Measurements from ENCODE around the gene UBAP1L. TPM values are rescaled to one million over a fixed set of nuclear protein-coding genes. Genes with fewer than 3 reads are reported as not detected.
"Not testable (repeated sequence)": the region's sequence is repeated elsewhere in the genome, so short reads cannot be mapped to it uniquely, and the experiment has no call there.

UBAP1L gene
- polyA plus RNA-seq, 1 experiment = 1.0 TPM

GRCh38 chr15:65079580-65079979 is 35.4 kb downstream of the UBAP1L start:
- no peak overlapping the region for H3K4me3 ChIP-seq (ENCODE audit: low read depth, low read length)
- TF ChIP-seq, protein P1, sequence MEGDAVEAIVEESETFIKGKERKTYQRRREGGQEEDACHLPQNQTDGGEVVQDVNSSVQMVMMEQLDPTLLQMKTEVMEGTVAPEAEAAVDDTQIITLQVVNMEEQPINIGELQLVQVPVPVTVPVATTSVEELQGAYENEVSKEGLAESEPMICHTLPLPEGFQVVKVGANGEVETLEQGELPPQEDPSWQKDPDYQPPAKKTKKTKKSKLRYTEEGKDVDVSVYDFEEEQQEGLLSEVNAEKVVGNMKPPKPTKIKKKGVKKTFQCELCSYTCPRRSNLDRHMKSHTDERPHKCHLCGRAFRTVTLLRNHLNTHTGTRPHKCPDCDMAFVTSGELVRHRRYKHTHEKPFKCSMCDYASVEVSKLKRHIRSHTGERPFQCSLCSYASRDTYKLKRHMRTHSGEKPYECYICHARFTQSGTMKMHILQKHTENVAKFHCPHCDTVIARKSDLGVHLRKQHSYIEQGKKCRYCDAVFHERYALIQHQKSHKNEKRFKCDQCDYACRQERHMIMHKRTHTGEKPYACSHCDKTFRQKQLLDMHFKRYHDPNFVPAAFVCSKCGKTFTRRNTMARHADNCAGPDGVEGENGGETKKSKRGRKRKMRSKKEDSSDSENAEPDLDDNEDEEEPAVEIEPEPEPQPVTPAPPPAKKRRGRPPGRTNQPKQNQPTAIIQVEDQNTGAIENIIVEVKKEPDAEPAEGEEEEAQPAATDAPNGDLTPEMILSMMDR (IDR thresholded peaks at IDR 0.05; ENCODE audit: insufficient read depth, low read depth, low read length) = no peak
- POLR2A ChIA-PET = no interaction called here

GRCh38 chr15:65077981-65078352 is 37.0 kb downstream of the UBAP1L start:
- H3K4me3 ChIP-seq (ENCODE audit: low read depth, low read length) = no peak overlapping the region
- CTCF ChIA-PET = interaction anchor here (0.5 to 13.4 kb wide), 17 partner anchors 9 to 469 kb away, joined by 3 to 301 read pairs (median 5); partner anchors contain the start of genes RASL12, SLC51B and UBAP1L
- H3K27me3 ChIP-seq (ENCODE audit: control insufficient read depth, insufficient read depth, low read length) = peaks cover 15% of the 10 kb centered on the region
- H3K36me3 ChIP-seq (ENCODE audit: control insufficient read depth, insufficient read depth, low read length) = no peaks in the 10 kb centered on the region
- DNase-seq (ENCODE audit: low read depth) = no peak
- POLR2A ChIA-PET = no interaction called here
- TF ChIP-seq, protein P1 (IDR thresholded peaks at IDR 0.05; ENCODE audit: insufficient read depth, low read depth, low read length) = peak; percentile 81

More at GRCh38 chr15:65079580-65079979, 35.4 kb downstream of the UBAP1L start:
- CTCF ChIA-PET = interaction anchor here (1.6 to 13.4 kb wide), 6 partner anchors 7 to 352 kb away, joined by 5 to 301 read pairs (median 52); partner anchors contain the start of gene RASL12
- no peak for DNase-seq (ENCODE audit: low read depth)
- no peaks in the 10 kb centered on the region for H3K36me3 ChIP-seq (ENCODE audit: control insufficient read depth, insufficient read depth, low read length)
- peaks cover 17% of the 10 kb centered on the region for H3K27me3 ChIP-seq (ENCODE audit: control insufficient read depth, insufficient read depth, low read length)

DNA sequence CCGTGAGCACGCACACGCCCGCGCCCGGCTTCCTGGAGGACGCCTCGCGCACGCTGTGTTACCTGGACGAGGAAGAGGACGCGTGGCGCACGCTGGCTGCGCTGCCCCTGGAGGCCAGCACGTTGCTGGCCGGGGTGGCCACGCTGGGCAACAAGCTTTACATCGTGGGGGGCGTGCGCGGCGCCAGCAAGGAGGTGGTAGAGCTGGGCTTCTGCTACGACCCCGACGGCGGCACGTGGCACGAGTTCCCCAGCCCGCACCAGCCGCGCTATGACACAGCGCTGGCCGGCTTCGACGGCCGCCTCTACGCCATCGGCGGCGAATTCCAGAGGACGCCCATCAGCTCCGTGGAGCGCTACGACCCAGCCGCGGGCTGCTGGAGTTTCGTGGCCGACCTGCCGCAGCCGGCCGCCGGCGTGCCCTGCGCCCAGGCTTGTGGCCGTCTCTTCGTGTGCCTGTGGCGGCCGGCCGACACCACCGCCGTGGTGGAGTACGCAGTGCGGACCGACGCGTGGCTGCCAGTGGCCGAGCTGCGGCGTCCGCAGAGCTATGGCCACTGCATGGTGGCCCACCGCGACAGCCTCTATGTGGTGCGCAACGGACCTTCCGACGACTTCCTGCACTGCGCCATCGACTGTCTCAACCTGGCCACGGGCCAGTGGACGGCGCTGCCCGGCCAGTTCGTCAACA is 37.6 kb downstream of the UBAP1L start:
- TF ChIP-seq, protein P1 (IDR thresholded peaks at IDR 0.05; ENCODE audit: insufficient read depth, low read depth, low read length) = no peak
- ChIA-PET POLR2A (no interaction called here), CTCF (interaction anchor here (0.9 to 13.4 kb wide), 13 partner anchors 10 to 347 kb away, joined by 3 to 301 read pairs (median 7); partner anchors contain the start of genes RASL12 and SLC51B)
- H3K4me3 ChIP-seq (ENCODE audit: low read depth, low read length) = no peak overlapping the region
- DNase-seq (ENCODE audit: low read depth) = no peak
- H3K36me3 ChIP-seq (ENCODE audit: control insufficient read depth, insufficient read depth, low read length) = no peaks in the 10 kb centered on the region
- H3K27me3 ChIP-seq (ENCODE audit: control insufficient read depth, insufficient read depth, low read length) = peaks cover 14% of the 10 kb centered on the region

GRCh38 chr15:65076486-65077290 is 38.3 kb downstream of the UBAP1L start, which contains the start of gene KBTBD13:
KBTBD13 (plus strand) TSS chr15:65076746; CDS start chr15:65076816, 70 bp downstream.
- ChIA-PET CTCF (interaction anchor here (0.9 to 13.4 kb wide), 11 partner anchors 9 to 346 kb away, joined by 3 to 301 read pairs (median 9); partner anchors contain the start of genes RASL12 and SLC51B), POLR2A (no interaction called here)
- Histone ChIP-seq H3K36me3 (ENCODE audit: control insufficient read depth, insufficient read depth, low read length) (no peaks in the 10 kb centered on the region), H3K4me3 (ENCODE audit: low read depth, low read length) (no peak within 1 kb of the TSS), H3K27me3 (ENCODE audit: control insufficient read depth, insufficient read depth, low read length) (peaks cover 12% of the 10 kb centered on the region)
- TF ChIP-seq, protein P1 (IDR thresholded peaks at IDR 0.05; ENCODE audit: insufficient read depth, low read depth, low read length) = no peak
- no peak for DNase-seq (ENCODE audit: low read depth)

GRCh38 chr15:65075607-65076395 is 39.2 kb downstream of the UBAP1L start:
- DNase-seq (ENCODE audit: low read depth); POLR2A ChIA-PET; H3K27me3 ChIP-seq (ENCODE audit: control insufficient read depth, insufficient read depth, low read length); H3K4me3 ChIP-seq (ENCODE audit: low read depth, low read length); H3K36me3 ChIP-seq (ENCODE audit: control insufficient read depth, insufficient read depth, low read length): not testable (repeated sequence)
- CTCF ChIA-PET = interaction anchor here (0.9 to 13.4 kb wide), 8 partner anchors 8 to 41 kb away, joined by 3 to 301 read pairs (median 40); partner anchors contain the start of gene RASL12

- POLR2A ChIA-PET; H3K4me3 ChIP-seq (ENCODE audit: low read depth, low read length); H3K27me3 ChIP-seq (ENCODE audit: control insufficient read depth, insufficient read depth, low read length); H3K36me3 ChIP-seq (ENCODE audit: control insufficient read depth, insufficient read depth, low read length); DNase-seq (ENCODE audit: low read depth): not testable (repeated sequence)
- CTCF ChIA-PET = interaction anchor here (2.2 to 9.3 kb wide), 4 partner anchors 12 to 40 kb away, joined by 8 to 61 read pairs (median 34); no protein-coding TSS in a partner anchor
Measured at GRCh38 chr15:65074946-65075345, 40.1 kb downstream of the UBAP1L start.

Data from BJ (cell line).